ENCODE data around the gene PCDHGB2.

PCDHGB2 gene

DNA sequence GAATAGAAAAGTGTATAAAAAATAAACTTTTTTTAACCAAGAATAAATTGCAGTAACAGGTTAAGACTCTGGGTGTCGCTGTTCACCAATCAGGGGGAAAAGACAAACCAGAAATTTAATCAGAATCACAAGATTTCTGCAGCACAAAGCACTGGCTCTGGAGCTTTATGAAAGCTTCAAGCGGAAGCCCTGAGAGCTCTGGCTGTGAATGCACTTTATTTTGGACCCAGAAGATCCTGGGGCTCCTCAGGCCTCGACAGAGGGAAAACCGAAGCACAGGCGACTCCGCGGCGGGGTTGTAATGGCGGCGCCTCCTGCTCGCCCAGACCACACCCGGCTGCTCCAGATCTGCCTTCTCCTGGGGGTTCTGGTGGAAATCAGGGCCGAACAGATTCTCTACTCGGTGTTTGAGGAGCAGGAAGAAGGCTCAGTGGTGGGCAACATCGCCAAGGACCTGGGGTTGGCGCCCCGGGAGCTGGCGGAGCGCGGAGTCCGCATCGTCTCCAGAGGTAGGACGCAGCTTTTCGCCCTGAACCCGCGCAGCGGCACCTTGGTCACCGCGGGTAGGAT lies 4.8 kb upstream of the PCDHGB2 start, which contains the start of gene PCDHGA4:
Gene PCDHGA4, plus strand, starts transcription at position 122 of the 570 bp plus-strand sequence. Its CDS starts 87 bp downstream, at position 209.
- in situ Hi-C loops (cut with MboI; ENCODE audit: low sequenced_read_pairs, unreplicated experiment): no loop called here

DNA sequence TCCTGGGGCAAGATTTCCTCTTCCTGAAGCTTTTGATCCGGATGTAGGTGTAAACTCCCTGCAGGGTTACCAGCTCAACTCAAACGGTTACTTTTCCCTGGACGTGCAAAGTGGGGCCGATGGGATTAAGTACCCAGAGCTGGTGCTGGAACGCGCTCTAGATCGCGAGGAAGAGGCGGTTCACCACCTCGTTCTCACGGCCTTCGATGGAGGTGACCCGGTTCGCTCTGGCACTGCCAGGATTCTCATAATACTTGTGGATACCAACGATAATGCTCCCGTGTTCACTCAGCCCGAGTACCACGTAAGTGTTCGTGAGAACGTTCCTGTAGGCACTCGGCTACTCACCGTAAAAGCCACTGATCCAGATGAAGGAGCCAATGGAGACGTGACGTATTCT lies 4.2 kb upstream of the PCDHGB2 start:
- TF ChIP-seq, protein P1, sequence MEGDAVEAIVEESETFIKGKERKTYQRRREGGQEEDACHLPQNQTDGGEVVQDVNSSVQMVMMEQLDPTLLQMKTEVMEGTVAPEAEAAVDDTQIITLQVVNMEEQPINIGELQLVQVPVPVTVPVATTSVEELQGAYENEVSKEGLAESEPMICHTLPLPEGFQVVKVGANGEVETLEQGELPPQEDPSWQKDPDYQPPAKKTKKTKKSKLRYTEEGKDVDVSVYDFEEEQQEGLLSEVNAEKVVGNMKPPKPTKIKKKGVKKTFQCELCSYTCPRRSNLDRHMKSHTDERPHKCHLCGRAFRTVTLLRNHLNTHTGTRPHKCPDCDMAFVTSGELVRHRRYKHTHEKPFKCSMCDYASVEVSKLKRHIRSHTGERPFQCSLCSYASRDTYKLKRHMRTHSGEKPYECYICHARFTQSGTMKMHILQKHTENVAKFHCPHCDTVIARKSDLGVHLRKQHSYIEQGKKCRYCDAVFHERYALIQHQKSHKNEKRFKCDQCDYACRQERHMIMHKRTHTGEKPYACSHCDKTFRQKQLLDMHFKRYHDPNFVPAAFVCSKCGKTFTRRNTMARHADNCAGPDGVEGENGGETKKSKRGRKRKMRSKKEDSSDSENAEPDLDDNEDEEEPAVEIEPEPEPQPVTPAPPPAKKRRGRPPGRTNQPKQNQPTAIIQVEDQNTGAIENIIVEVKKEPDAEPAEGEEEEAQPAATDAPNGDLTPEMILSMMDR (IDR thresholded peaks at IDR 0.05; ENCODE audit: borderline replicate concordance, control extremely low read depth, extremely low read depth, insufficient read depth, missing control alignments): no peak
- in situ Hi-C loops (cut with MboI; ENCODE audit: low sequenced_read_pairs, unreplicated experiment): no loop called here

More for the DNA sequence above, 4.8 kb upstream of the PCDHGB2 start, which contains the start of gene PCDHGA4:
- DNase-seq (ENCODE audit: low spot score): no peak
- TF ChIP-seq, protein P1 (IDR thresholded peaks at IDR 0.05; ENCODE audit: borderline replicate concordance, control extremely low read depth, extremely low read depth, insufficient read depth, missing control alignments): no peak

DNA sequence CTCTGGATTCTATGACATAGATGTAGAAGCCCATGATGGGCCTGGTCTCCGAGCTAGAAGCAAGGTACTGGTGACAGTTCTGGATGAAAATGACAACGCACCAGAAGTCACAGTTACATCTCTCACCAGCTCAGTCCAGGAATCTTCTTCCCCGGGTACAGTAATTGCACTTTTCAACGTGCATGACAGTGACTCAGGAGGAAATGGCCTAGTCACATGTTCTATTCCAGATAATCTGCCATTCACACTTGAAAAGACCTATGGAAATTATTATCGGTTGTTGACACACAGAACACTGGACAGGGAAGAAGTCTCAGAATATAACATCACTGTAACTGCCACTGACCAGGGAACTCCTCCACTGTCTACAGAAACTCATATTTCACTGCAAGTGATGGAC lies 3.7 kb upstream of the PCDHGB2 start:
- TF ChIP-seq, protein P1 (IDR thresholded peaks at IDR 0.05; ENCODE audit: borderline replicate concordance, control extremely low read depth, extremely low read depth, insufficient read depth, missing control alignments): no peak
- in situ Hi-C loops (cut with MboI; ENCODE audit: low sequenced_read_pairs, unreplicated experiment): no loop called here

More for the DNA sequence above, 4.2 kb upstream of the PCDHGB2 start:
- no peak for DNase-seq (ENCODE audit: low spot score)

DNA sequence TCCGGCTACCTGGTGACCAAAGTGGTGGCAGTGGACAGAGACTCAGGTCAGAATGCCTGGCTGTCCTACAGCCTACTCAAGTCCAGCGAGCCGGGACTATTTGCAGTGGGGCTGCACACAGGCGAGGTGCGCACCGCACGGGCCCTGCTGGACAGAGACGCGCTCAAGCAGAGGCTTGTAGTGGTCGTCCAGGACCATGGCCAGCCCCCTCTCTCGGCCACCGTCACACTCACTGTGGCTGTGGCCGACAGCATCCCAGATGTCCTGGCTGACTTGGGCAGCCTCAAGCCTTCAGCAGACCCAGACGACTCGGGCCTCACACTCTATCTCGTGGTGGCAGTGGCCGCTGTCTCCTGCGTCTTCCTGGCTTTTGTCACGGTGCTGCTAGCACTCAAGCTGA lies 2.8 kb upstream of the PCDHGB2 start:
- no peak for DNase-seq (ENCODE audit: low spot score)
- TF ChIP-seq, protein P1 (IDR thresholded peaks at IDR 0.05; ENCODE audit: borderline replicate concordance, control extremely low read depth, extremely low read depth, insufficient read depth, missing control alignments): no peak
- in situ Hi-C loops (cut with MboI; ENCODE audit: low sequenced_read_pairs, unreplicated experiment): no loop called here

More for the DNA sequence above, 3.7 kb upstream of the PCDHGB2 start:
- DNase-seq (ENCODE audit: low spot score): no peak

DNA sequence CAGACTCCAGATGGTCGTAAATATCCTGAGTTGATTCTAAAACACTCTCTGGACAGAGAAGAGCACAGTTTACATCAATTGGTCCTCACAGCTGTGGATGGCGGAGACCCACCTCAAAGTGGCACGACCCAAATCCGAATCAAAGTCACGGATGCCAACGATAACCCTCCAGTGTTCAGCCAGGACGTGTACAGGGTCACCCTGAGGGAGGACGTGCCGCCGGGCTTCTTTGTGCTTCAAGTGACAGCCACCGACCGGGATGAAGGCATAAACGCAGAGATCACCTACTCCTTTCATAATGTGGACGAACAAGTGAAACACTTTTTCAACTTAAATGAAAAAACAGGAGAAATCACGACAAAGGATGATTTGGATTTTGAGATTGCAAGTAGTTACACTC lies 891 bp downstream of the PCDHGB2 start:
- TF ChIP-seq, protein P1 (IDR thresholded peaks at IDR 0.05; ENCODE audit: borderline replicate concordance, control extremely low read depth, extremely low read depth, insufficient read depth, missing control alignments): no peak
- DNase-seq (ENCODE audit: low spot score): no peak
- in situ Hi-C loops (cut with MboI; ENCODE audit: low sequenced_read_pairs, unreplicated experiment): no loop called here

DNA sequence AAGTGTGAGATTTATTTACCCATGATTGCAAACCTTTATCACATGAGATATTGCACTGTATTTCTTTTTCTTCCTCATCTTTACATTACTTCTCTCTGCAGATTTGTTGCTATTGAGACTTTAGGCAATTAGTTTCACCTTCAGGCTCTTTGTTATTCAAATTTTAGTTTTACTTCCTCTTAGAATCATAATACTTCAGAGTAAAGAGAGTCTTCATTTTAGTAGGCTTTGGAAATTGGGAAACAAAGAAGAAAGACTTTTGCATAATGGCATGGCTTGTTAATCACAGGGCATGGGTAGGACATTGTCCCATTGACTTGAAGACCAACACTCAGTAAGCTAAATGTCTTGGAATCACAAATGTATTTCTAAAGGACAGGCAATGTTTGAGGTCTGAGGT lies 2.9 kb downstream of the PCDHGB2 start:
- TF ChIP-seq, protein P1 (IDR thresholded peaks at IDR 0.05; ENCODE audit: borderline replicate concordance, control extremely low read depth, extremely low read depth, insufficient read depth, missing control alignments): no peak
- in situ Hi-C loops (cut with MboI; ENCODE audit: low sequenced_read_pairs, unreplicated experiment): no loop called here
- DNase-seq (ENCODE audit: low spot score): no peak

All from GM13976 (cell line).